Left colon (tissue), 2 donors: ENCODE measurements around the gene ACBD4. TPM values are rescaled to one million over a fixed set of nuclear protein-coding genes. Genes with fewer than 3 reads are reported as not detected.
A peak's percentile ranks its signal among the peaks of the same experiment; 100 is the strongest.
"Not testable (repeated sequence)": the region's sequence is repeated elsewhere in the genome, so short reads cannot be mapped to it uniquely, and the experiment has no call there.

Experiments
- ATAC-seq: fragments of 200-7000 bp; cut with Tn5 transposase; one replicate; pipeline ENCODE4 v1.9.1; 2020; ENCODE audit warnings: mild to moderate bottlenecking, moderate library complexity
- DNase-seq, 2 donors: peaks; one replicate each; pipeline ENCODE4 v3.0.0-alpha.2; 2020
- intact Hi-C, 2 donors: fragments of 100-400 bp; cut with DNase I in 1 of 2; cut with micrococcal nuclease in 1 of 2; formaldehyde crosslinking; loops; one replicate each; pipeline versions ENCODE4 v1.11.2 to v1.14.0; 2022; cut with DNase I, micrococcal nuclease
- total RNA-seq, 2 donors: library from RNA; stranded (reverse); fragmentation: NEBNext Ultra II Directional; extraction: Animal tissue kit (Norgen Biotek cat#: 25700); gene quantifications; one replicate each; pipeline ENCODE4 v1.2.1, GENCODE V29; 2021
- donor health status: DM: no; HTN: no; CAD: no.
- donor health status: DM: yes; HTN: yes; CAD: no.

The ACBD4 gene
- total RNA-seq, 2 donors from 2014 or later, result 22.3 to 22.6 TPM

DNA sequence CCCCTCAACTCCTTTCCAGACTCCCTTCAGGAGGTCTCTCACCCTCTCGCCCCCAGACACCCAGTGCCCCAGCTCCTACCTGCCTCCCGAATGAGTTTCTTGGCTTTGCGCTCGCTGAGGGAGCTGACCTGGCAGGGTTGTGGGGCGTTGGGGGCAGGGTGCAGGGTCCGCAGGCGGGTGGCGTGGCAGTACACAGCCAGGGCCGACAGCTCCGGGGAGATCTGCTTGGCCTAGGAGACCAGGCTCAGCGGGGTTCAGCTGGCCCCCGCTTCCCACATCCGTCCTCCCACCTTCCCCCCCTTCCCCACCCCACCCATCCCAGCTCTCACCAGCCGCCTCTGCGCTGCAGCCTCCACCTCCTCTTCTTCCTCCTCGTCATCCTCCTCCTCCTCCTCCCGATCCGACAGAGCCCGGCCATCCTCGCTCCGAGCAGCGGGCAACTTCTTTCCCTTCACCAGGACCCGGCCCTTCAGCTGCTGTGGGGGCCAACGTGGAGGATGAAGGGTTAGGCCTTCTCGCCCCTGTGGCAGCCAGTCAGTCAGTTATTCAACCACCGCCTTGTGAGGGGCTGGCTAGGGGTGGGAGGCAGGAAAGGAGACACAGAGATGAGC, 20.4 kb upstream of the ACBD4 start:
- intact Hi-C loops, result no loop called here

DNA sequence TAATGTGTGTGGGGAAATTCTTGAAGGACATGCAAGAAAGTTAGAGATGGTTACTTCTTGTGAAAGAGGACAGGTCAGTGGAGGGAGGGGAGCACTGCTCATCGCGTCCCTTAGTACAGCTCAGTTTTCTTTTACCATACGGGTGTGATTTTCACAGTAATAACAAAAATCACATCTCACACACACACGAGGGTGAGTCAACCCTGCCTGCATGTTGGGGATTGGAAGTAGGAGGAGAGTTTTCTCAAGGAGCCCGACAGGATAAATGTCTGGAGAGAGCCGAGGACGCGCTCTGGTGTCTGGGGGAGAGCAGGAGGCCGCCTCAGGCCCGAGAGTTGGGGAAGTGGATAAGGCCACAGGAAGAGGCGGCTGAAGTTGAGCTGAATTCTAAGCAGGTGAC, 19.6 kb upstream of the ACBD4 start:
- intact Hi-C loops, result no loop called here
- ATAC-seq, result no peak
- DNase-seq, result no peak

More for the DNA sequence above, 20.4 kb upstream of the ACBD4 start:
- no peak for DNase-seq
- ATAC-seq, result no peak

DNA sequence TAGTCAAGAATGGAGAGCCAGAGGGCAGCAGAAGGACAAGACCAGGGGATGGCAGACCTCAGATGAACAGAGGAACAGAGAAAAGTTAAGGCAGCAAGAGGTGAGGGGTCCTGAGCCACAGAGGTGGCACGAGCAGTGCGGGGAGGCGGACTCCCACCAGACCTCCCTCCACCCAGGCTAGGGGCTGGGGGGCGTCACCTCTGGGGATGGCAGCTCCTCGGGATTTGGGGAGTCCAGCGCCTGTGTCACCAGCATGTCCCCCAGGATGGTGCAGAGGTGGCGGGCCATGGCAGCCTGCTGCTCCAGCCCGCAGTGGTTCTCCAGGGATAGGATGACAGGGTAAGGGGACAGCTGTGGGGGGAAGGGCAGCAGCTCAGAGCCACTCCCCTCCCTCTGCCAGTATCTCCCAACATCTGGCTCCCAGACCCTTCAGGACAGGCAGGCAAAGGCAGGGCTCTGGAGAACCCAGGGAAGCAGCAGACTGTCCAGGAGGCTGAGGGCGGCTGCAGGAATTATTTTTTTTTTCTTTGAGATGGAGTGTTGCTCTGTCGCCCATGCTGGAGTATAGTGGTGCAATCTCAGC, 19.0 kb upstream of the ACBD4 start:
- DNase-seq, result no peak
- ATAC-seq, result no peak

GRCh38 chr17:45117334-45117733, 18.2 kb upstream of the ACBD4 start:
- intact Hi-C loops, result no loop called here
- no peak for ATAC-seq
- DNase-seq, result no peak

More for the DNA sequence above, 19.0 kb upstream of the ACBD4 start:
- intact Hi-C loops, result no loop called here

GRCh38 chr17:45117848-45118646, 17.4 kb upstream of the ACBD4 start:
- ATAC-seq (no peak), DNase-seq (no peak)
- intact Hi-C loops, result no loop called here

DNA sequence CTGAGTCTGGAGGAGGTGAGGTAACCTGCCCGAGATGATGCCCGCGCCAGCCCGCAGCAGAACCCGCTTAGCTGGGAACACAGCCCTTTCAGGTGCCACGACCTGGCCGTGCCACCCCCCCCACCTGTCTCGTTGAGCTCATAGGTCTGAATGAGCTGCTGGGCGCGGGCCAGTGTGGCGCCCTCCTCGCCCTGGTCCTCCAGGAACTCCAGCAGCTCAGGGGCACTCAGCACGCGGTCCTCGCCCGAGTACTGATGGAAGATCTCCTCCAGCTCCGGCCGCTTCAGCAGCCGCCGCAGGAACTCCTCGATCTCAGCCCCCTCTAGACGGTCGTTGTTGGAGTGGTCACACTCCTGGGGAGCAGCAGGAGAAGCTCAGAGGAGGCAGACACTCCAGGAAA, 16.8 kb upstream of the ACBD4 start:
- intact Hi-C loops, result no loop called here
- ATAC-seq (no peak), DNase-seq (no peak)

GRCh38 chr17:45119964-45120363, 15.5 kb upstream of the ACBD4 start:
- no peak for DNase-seq
- no peak for ATAC-seq
- intact Hi-C loops, result no loop called here

GRCh38 chr17:45120558-45120957, 14.9 kb upstream of the ACBD4 start:
- DNase-seq (no peak), ATAC-seq (no peak)
- intact Hi-C loops, result no loop called here

- ATAC-seq (no peak), DNase-seq (no peak)
- intact Hi-C loops, result no loop called here
Observed at GRCh38 chr17:45121055-45121454, 14.4 kb upstream of the ACBD4 start.

- ATAC-seq (no peak), DNase-seq (no peak)
- intact Hi-C loops, result no loop called here
Observed at GRCh38 chr17:45123076-45123770, 12.3 kb upstream of the ACBD4 start.

- intact Hi-C loops, result no loop called here
- ATAC-seq (peak; percentile 62), DNase-seq (peak; percentile 72 to 86)
Observed at GRCh38 chr17:45123930-45124796, 11.3 kb upstream of the ACBD4 start.

- ATAC-seq, intact Hi-C loops, DNase-seq: not testable (repeated sequence)
Observed at GRCh38 chr17:45124797-45125122, 10.7 kb upstream of the ACBD4 start.

- ATAC-seq (no peak), DNase-seq (no peak)
- intact Hi-C loops, result no loop called here
Observed at GRCh38 chr17:45125509-45125908, 10.0 kb upstream of the ACBD4 start.

DNA sequence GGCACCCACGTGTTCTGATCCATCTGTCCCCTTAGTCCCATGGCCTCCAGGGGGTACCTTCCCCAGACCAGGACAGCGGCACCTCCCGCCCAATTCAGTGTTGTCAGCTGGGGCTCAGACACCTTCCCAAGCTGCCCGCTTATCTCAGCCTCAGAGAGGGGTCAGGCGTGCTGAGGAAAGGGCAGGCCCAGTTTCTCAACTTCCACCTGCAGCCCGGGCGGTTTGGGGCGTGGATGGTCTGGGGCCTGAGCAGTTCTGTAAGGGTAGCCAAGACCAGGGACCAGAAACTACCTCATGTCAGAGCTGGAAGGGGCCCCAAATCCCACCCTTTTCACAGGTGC, 8.3 kb upstream of the ACBD4 start:
- peak; percentile 66 to 68 for DNase-seq
- ATAC-seq, result peak; percentile 6
- intact Hi-C loops, result no loop called here

- ATAC-seq (peak; percentile 49), DNase-seq (peak; percentile 88 to 91)
- intact Hi-C loops, result no loop called here
Observed at GRCh38 chr17:45127548-45128300, 7.8 kb upstream of the ACBD4 start.

DNA sequence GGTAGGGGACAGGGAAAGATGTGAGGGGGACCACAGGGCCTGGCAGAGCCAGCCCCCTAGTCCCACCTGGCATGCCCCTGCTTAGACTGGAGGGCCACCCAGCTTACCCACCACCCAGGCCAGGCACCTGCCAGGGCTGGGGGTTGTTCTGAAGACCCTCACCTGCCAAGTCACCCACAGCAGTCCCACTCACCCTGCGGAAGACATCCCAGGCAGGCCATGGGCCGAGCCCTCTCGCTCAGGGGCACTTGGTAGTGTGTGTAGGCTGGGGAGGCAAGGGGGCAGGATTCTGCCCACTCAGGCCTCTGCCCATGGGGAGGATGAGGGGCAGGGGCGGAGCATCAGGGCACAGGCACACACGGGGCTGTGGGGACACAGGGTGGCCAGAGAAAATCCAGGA, 7.2 kb upstream of the ACBD4 start:
- intact Hi-C loops, result no loop called here
- no peak for ATAC-seq

DNA sequence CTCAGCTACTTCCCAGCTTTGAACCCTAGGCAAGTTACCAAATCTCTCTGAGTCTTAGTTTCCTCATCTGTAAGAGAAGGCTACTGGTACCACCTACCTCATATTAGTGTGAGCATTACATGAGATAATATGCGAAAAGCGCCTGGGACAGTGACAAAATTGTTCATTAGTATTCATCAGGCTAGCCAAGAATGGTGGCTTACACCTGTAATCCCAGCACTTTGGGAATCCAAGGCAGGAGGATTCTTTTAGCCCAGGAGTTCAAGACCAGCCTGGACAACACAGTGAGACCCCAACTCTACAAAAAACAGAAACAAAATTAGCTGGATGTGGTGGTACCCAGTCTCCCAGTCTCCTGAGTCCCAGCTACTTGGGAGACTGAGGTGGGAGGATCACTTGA, 6.5 kb upstream of the ACBD4 start:
- no peak for ATAC-seq
- intact Hi-C loops, result no loop called here
- DNase-seq, result no peak

More for the DNA sequence above, 7.2 kb upstream of the ACBD4 start:
- DNase-seq, result peak in 1 of 2 donors; percentile 43

DNA sequence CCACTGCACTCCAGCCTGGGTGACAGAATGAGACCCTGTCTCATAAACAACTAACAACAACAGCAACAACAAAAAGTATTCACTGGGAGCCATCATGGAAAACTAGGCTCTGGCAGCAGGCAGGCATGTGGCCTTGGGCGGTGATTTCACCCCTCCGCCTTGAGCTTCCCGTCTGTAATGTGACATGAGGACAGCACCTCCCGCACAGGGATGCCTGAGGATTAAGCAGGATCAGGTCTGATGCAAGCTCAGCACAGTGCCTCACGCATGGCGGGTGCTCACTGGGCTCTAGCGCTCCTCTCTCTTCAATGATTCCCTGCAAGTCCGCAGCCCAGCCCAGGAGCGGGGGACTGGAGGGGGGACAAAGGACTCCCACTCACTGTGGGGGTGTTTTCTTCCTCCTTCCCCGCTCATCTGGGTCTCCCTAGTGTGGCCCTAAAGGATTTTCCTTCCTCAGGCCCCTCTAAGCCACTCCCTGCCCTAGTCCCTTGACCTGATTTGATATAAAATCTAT, 6.0 kb upstream of the ACBD4 start:
- DNase-seq (peak; percentile 53 to 64), ATAC-seq (peak; percentile 7)
- intact Hi-C loops, result no loop called here
